ENCODE measurements around the gene GRIP1. TPM values are rescaled to one million over a fixed set of nuclear protein-coding genes. Genes with fewer than 3 reads are reported as not detected.

GRIP1 gene
- total and polyA plus RNA-seq, 2 donors (not counting 3 experiments of a cell fraction or from before 2014, with no cell fraction given), result 0.04 to 0.69 TPM

- no peaks in the 10 kb centered on the region for H3K27me3 ChIP-seq (ENCODE audit: control insufficient read depth in 2 of 2, insufficient read depth in 2 of 2, low read length in 2 of 2)
- TF ChIP-seq EZH2 (IDR thresholded peaks at IDR 0.05; ENCODE audit: borderline replicate concordance, low read depth, low read length, severe bottlenecking), result no peak
- TF ChIP-seq POLR2A (IDR thresholded peaks at IDR 0.05; ENCODE audit: low read depth, low read length), result no peak
- no peak for TF ChIP-seq FOS (IDR thresholded peaks at IDR 0.05; ENCODE audit: borderline replicate concordance, insufficient read depth, low read length)
- no peak for TF ChIP-seq JUN (IDR thresholded peaks at IDR 0.05; ENCODE audit: borderline replicate concordance, insufficient read depth, insufficient read length, low read depth)
- TF ChIP-seq POLR2AphosphoS5 (IDR thresholded peaks at IDR 0.05; ENCODE audit: insufficient read depth, low read depth, low read length), result no peak
- no peak for TF ChIP-seq MAX (IDR thresholded peaks at IDR 0.05; ENCODE audit: insufficient read depth, insufficient read length)
- TF ChIP-seq MYC (IDR thresholded peaks at IDR 0.05; ENCODE audit: low read depth, low read length), result no peak
- no peak for TF ChIP-seq GATA2 (IDR thresholded peaks at IDR 0.05; ENCODE audit: insufficient read depth, insufficient read length, low read depth, low read length)
- no peak for TF ChIP-seq CTCF (IDR thresholded peaks at IDR 0.05; ENCODE audit: extremely low read depth in 1 of 2, insufficient read depth in 1 of 2, low read depth in 1 of 2, low read length in 2 of 2)
- no peaks in the 10 kb centered on the region for H3K9me3 ChIP-seq (replicated peaks; ENCODE audit: control insufficient read depth, insufficient read depth, low read length)
- ChIA-PET POLR2A (no interaction called here), CTCF (no interaction called here)
- H3K4me1 ChIP-seq (ENCODE audit: control insufficient read depth, extremely low read depth, insufficient read depth, low read length), result no peaks in the 10 kb centered on the region
- H3K9ac ChIP-seq (replicated peaks; ENCODE audit: extremely low read depth, insufficient read depth, low read length), result no peak overlapping the region
- H2AFZ ChIP-seq (ENCODE audit: low read depth, low read length), result no peak overlapping the region
- no peaks in the 10 kb centered on the region for H3K79me2 ChIP-seq (ENCODE audit: control insufficient read depth, insufficient read depth, low read length)
- dilution Hi-C loops (cut with MboI; ENCODE audit: extremely low pct_ligation_motif_present, low sequenced_read_pairs) (no loop called here), intact Hi-C loops (cut with micrococcal nuclease) (no loop called here)
- no TSS peak for BruUV-seq (replicated peaks)
- H3K4me3 ChIP-seq (replicated peaks in 1 of 3; ENCODE audit: insufficient read depth in 1 of 3, low read depth in 1 of 3, low read length in 3 of 3), result no peak overlapping the region
- no peak overlapping the region for H3K27ac ChIP-seq (ENCODE audit: insufficient read depth, low read depth, low read length)
- no peak for FAIRE-seq
- DNase-seq (ENCODE audit: low read depth, low spot score), result no peak
- no peaks in the 10 kb centered on the region for H3K9me1 ChIP-seq (replicated peaks; ENCODE audit: control insufficient read depth, extremely low read depth, insufficient read depth, low read length)
- peaks cover 0 to 3% of the 10 kb centered on the region in 2 experiments for H3K36me3 ChIP-seq (ENCODE audit: control insufficient read depth in 2 of 2, extremely low read depth in 1 of 2, insufficient read depth in 2 of 2, low read length in 2 of 2)
- no peak overlapping the region for H3K4me2 ChIP-seq (ENCODE audit: insufficient read depth, low read length)
- no peaks in the 10 kb centered on the region for H4K20me1 ChIP-seq (replicated peaks; ENCODE audit: control insufficient read depth, extremely low read depth, insufficient read depth, low read length)
Observed at GRCh38 chr12:66337381-66338010, 341.4 kb downstream of the GRIP1 start.

Measured in endothelial cell of umbilical vein (primary cell).